ENCODE data around the gene FAM3D. TPM values are rescaled to one million over a fixed set of nuclear protein-coding genes. Genes with fewer than 3 reads are reported as not detected.

FAM3D gene
- total and polyA plus RNA-seq, 12 donors, result 0.06 to 0.40 (median 0.22) TPM; not detected in 8

DNA sequence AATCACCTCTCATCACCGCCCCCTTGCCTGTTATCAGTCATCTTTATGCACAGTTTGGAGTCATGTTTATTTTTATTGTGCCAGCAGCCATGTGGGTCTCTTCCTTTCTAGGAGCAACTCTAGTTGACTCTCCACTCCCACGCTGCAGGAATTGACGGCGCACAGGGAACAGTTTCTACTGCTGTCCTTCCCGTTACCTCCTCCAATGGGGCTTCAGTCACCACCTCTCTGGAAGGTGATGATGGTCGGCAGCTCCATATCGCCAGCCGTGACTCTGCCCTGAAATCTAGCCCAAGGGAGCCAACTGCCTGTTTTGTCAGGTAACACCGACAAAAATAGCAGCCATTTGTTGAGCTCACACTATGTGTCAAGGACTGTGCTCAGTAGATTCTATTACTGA, 53.7 kb downstream of the FAM3D start:
- Histone ChIP-seq H3K4me1 (replicated peaks in 1 of 2) (no peaks in the 10 kb centered on the region), H3K27ac (no peak overlapping the region), H3K27me3 (no peaks in the 10 kb centered on the region), H3K36me3 (replicated peaks in 1 of 2) (no peaks in the 10 kb centered on the region), H3K9me3 (replicated peaks in 1 of 3) (no peaks in the 10 kb centered on the region), H3K4me3 (no peak overlapping the region)
- 82 to 92% (median 86%) methylated on average over 9 of the region's 9 CpGs for WGBS, 4 donors
- TF ChIP-seq POLR2A (IDR thresholded peaks at IDR 0.05), result no peak
- TF ChIP-seq, protein P1, sequence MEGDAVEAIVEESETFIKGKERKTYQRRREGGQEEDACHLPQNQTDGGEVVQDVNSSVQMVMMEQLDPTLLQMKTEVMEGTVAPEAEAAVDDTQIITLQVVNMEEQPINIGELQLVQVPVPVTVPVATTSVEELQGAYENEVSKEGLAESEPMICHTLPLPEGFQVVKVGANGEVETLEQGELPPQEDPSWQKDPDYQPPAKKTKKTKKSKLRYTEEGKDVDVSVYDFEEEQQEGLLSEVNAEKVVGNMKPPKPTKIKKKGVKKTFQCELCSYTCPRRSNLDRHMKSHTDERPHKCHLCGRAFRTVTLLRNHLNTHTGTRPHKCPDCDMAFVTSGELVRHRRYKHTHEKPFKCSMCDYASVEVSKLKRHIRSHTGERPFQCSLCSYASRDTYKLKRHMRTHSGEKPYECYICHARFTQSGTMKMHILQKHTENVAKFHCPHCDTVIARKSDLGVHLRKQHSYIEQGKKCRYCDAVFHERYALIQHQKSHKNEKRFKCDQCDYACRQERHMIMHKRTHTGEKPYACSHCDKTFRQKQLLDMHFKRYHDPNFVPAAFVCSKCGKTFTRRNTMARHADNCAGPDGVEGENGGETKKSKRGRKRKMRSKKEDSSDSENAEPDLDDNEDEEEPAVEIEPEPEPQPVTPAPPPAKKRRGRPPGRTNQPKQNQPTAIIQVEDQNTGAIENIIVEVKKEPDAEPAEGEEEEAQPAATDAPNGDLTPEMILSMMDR (IDR thresholded peaks at IDR 0.05), result no peak
- intact Hi-C loops (cut with DNase I), result no loop called here
- no peak for DNase-seq

DNA sequence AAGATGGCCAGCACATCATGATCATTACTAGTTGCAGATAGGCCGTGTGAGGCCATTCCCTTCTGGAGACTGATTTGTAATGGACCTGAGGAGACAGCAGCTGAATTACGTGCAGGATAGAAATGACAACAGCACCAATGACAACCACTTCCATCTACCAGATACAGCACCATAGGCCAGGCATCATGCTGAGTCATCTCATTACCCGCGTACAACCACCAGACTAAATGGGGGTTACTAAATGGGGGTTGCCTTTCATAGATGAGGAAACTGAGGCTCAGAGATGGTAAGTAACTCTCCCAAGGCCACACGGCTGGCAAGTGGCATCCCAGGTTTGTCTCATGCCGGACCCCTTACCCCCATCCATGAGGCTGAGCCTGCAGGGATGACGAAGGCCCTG, 56.6 kb downstream of the FAM3D start:
- Histone ChIP-seq H3K9me3 (replicated peaks in 1 of 3) (no peaks in the 10 kb centered on the region), H3K4me1 (replicated peaks in 1 of 2) (no peaks in the 10 kb centered on the region), H3K36me3 (replicated peaks in 1 of 2) (no peaks in the 10 kb centered on the region), H3K27ac (no peak overlapping the region), H3K4me3 (no peak overlapping the region), H3K27me3 (no peaks in the 10 kb centered on the region)
- WGBS, 4 donors, result 85 to 93% (median 86%) methylated on average over 2 to 7 of the region's 7 CpGs
- TF ChIP-seq POLR2A (IDR thresholded peaks at IDR 0.05), result no peak
- TF ChIP-seq, protein P1 (IDR thresholded peaks at IDR 0.05), result no peak
- no peak for DNase-seq
- intact Hi-C loops (cut with DNase I), result no loop called here

DNA sequence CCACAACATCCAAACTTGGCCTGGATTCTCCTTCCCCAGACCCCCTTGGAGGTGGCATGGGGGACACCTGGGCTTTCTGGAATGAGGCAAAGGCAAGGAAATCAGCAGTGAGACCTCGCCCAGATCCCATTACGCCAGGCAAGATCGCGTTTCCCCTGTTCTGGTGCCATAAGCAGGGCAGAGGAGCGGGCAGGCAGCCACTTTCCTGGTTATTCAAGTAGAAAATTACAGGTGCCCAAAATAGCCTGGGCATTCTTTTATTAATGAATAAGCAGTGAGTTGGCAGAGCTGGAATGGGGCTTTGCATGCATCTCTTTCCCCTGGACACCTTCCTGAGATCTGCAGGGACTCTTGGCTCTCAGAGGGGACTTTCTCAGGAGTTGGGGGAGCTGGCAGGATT, 57.9 kb downstream of the FAM3D start:
- Histone ChIP-seq H3K4me3 (no peak overlapping the region), H3K27me3 (no peaks in the 10 kb centered on the region), H3K27ac (no peak overlapping the region), H3K4me1 (replicated peaks in 1 of 2) (no peaks in the 10 kb centered on the region), H3K9me3 (replicated peaks in 1 of 3) (no peaks in the 10 kb centered on the region), H3K36me3 (replicated peaks in 1 of 2) (no peaks in the 10 kb centered on the region)
- TF ChIP-seq, protein P1 (IDR thresholded peaks at IDR 0.05), result no peak
- no peak for TF ChIP-seq POLR2A (IDR thresholded peaks at IDR 0.05)
- DNase-seq, result no peak
- WGBS, 4 donors, result 94 to 98% (median 96%) methylated on average over 5 of the region's 5 CpGs
- intact Hi-C loops (cut with DNase I), result no loop called here

DNA sequence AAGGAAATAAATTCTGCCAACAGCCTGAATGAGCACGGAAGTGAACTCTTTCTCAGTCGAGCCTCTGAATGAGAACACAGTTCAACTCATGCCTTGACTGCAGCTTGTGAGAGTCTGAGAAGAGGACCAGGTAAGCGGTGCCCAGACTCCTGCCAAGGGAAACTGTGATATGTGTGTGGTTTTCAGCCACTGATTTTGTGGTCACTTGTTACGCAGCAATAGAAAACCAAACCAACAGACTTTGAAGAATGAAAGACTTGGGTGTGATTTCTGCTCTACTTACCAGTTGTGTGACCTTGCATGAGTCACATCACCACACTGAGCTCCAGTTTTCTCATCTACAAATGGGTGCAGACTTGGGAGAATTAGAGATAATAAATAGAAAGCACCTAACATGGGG, 58.8 kb downstream of the FAM3D start:
- no peak overlapping the region for H3K27ac ChIP-seq
- WGBS, 4 donors, result 68 to 89% (median 77%) methylated on average over 4 of the region's 4 CpGs
- intact Hi-C loops (cut with DNase I), result no loop called here
- H3K9me3 ChIP-seq (replicated peaks in 1 of 3), result no peaks in the 10 kb centered on the region
- H3K4me1 ChIP-seq (replicated peaks in 1 of 2), result no peaks in the 10 kb centered on the region
- no peak for DNase-seq
- TF ChIP-seq, protein P1 (IDR thresholded peaks at IDR 0.05), result no peak
- no peak for TF ChIP-seq POLR2A (IDR thresholded peaks at IDR 0.05)
- no peaks in the 10 kb centered on the region for H3K27me3 ChIP-seq
- H3K36me3 ChIP-seq (replicated peaks in 1 of 2), result no peaks in the 10 kb centered on the region
- no peak overlapping the region for H3K4me3 ChIP-seq

All from adrenal gland (tissue), 12 donors.